Measurements from ENCODE around the gene SDCCAG8.

- TF ChIP-seq NR3C1 (IDR thresholded peaks at IDR 0.05) (no peak), CTCF (IDR thresholded peaks at IDR 0.05) (no peak), POLR2A (IDR thresholded peaks at IDR 0.05; ENCODE audit: low read length) (no peak), CEBPB (IDR thresholded peaks at IDR 0.05) (no peak), RCOR1 (IDR thresholded peaks at IDR 0.05; ENCODE audit: low read depth, low read length) (no peak)
- TF ChIP-seq, protein P1, sequence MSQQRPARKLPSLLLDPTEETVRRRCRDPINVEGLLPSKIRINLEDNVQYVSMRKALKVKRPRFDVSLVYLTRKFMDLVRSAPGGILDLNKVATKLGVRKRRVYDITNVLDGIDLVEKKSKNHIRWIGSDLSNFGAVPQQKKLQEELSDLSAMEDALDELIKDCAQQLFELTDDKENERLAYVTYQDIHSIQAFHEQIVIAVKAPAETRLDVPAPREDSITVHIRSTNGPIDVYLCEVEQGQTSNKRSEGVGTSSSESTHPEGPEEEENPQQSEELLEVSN (IDR thresholded peaks at IDR 0.05; ENCODE audit: borderline replicate concordance, low read depth), result no peak
Measured at GRCh38 chr1:243293941-243294722, 38.3 kb downstream of the SDCCAG8 start.

Data from A549 (cell line).